Natural killer cell treated with Interleukin-12 subunit alpha and Interleukin-12 subunit beta and Interleukin-15 and Interleukin-18, amount 100 ng/mL, for 72 hours (primary cell): Measurements from ENCODE around the gene ADGRL3. TPM values are rescaled to one million over a fixed set of nuclear protein-coding genes. Genes with fewer than 3 reads are reported as not detected.

Experiments used
- ATAC-seq, 2 donors: fragments of 150-1000 bp; cut with Tn5 transposase in 1 of 2; sonication (Bioruptor Pico), chemical (Tn5 transposase) in 1 of 2; 2 replicates each; pipeline ENCODE4 v1.10.0; 2021
- DNase-seq: peaks from one replicate; pipeline ENCODE4 v3.0.0; 2022; ENCODE audit warnings: low spot score
- H3K27ac Mint-ChIP-seq, 2 donors: 1 replicate in 1 of 2; 2 replicates in 1 of 2; pipeline ENCODE4 v1.8.0; 2022; ENCODE audit warnings: mixed read lengths in 2 of 2, mild to moderate bottlenecking in 1 of 2, moderate library complexity in 1 of 2
- H3K27me3 Mint-ChIP-seq, 2 donors: 1 replicate in 1 of 2; 2 replicates in 1 of 2; pipeline ENCODE4 v1.8.0; 2022; ENCODE audit warnings: mixed read lengths in 2 of 2
- H3K36me3 Mint-ChIP-seq: one replicate; pipeline ENCODE4 v1.8.0; 2022; ENCODE audit warnings: mixed read lengths
- H3K4me1 Mint-ChIP-seq, 2 donors: 1 replicate in 1 of 2; 2 replicates in 1 of 2; pipeline ENCODE4 v1.8.0; 2022; ENCODE audit warnings: low read depth in 2 of 2, mixed read lengths in 2 of 2, mild to moderate bottlenecking in 1 of 2
- H3K4me3 Mint-ChIP-seq: one replicate; pipeline ENCODE4 v1.8.0; 2022; ENCODE audit warnings: mixed read lengths
- H3K9me3 Mint-ChIP-seq: 2 replicates; pipeline ENCODE4 v1.8.0; 2022; ENCODE audit warnings: mixed read lengths
- total RNA-seq, 2 donors: library from RNA; stranded (reverse); gene quantifications; one replicate each; pipeline ENCODE4 v1.2.3, GENCODE V29; 2022

ADGRL3 gene
- total RNA-seq, 2 donors from 2014 or later, result not detected

DNA sequence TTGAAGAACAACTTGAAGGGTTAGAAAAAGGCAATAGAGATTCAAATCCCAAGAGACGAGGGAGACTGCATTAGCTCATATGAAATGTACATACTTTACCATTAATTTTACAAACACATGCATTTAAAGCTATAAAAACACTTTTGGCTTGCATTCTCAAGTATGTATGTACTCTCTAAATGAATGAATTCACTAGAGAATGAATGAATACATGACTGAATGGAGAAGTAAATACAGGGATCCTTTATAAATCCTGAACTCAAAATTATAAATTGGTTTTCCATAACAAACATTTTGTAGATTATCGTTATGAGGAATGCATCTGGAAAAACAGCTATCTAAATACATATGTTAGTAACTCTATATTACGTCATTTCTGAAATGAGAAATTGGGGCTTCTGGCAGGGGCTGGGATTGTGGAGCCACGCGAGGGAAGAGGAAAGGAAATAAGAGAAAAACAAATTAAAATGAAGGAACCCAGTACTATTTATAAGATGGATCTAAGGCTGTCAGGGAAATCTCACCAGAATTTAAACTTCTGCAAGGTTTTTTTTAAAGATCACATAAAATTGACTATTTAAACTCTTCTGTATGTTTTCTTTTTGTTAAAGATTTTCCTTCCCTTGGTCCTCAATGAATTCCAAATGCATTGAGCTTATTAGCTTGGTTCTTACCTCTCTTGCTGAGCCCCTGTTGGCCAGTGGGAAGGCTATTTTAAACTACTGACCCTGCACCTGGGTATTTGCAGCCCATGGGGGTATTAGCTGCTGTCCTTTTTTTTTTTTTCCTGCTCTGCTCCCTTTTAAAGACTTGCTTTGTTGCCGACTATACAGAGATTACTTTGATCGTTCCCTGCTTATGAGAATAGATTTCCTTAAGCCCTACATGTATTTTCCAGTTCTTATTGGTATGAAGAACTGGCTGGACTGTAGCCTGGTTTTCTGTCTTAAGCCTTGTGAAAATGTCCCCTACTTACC lies 207.8 kb downstream of the ADGRL3 start:
- ATAC-seq, result no peak
- DNase-seq, result no peak
- Mint-ChIP-seq H3K27me3 (no peaks in the 10 kb centered on the region), H3K4me3 (no peak overlapping the region), H3K4me1 (no peaks in the 10 kb centered on the region), H3K27ac (no peak overlapping the region), H3K9me3 (peaks cover 5% of the 10 kb centered on the region), H3K36me3 (no peaks in the 10 kb centered on the region)

DNA sequence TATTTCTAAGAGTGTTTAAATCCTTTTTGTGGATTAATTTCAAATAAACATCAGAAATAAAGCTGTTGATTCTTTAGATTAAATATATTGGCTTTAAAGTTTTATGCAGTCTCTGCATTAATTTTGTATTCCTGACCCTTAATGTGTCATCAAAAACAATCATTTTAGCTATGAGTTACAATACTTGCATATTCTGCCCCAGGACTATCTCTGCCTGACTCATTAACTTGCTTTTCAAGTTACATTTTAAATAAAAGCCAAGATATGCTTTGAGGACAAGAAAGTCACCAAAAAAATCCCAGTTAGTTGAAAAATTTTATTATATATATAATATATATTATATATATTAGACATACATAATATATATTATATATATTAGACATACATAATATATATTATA lies 208.7 kb downstream of the ADGRL3 start:
- H3K27ac Mint-ChIP-seq, result no peak overlapping the region
- ATAC-seq (no peak), DNase-seq (no peak)
- no peaks in the 10 kb centered on the region for H3K36me3 Mint-ChIP-seq
- H3K9me3 Mint-ChIP-seq, result peaks cover 11% of the 10 kb centered on the region
- H3K4me3 Mint-ChIP-seq, result no peak overlapping the region
- H3K4me1 Mint-ChIP-seq, result no peaks in the 10 kb centered on the region
- H3K27me3 Mint-ChIP-seq, result no peaks in the 10 kb centered on the region

DNA sequence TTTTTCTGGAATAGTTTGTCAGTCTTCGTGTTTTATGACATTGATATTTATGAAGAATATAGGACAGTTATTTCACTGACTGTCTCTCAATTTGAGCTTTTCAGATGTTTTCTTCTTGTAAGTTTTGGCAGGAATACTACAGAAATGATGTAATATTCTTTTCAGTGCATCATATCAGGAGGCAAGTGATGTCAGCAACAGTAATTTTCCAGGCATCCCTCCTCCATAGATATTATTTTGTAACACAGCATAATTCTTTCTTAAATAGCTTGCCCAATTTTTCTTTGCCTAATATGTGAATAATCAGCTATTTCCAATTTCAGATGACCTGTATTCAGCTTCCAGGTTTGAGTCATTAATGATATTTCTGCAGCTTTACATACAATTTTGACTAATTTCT lies 211.1 kb downstream of the ADGRL3 start:
- no peak for DNase-seq
- no peak for ATAC-seq
- H3K36me3 Mint-ChIP-seq, result no peaks in the 10 kb centered on the region
- H3K4me3 Mint-ChIP-seq, result no peak overlapping the region
- H3K9me3 Mint-ChIP-seq, result peaks cover 11% of the 10 kb centered on the region
- H3K4me1 Mint-ChIP-seq, result no peaks in the 10 kb centered on the region
- H3K27ac Mint-ChIP-seq, result no peak overlapping the region
- no peaks in the 10 kb centered on the region for H3K27me3 Mint-ChIP-seq

DNA sequence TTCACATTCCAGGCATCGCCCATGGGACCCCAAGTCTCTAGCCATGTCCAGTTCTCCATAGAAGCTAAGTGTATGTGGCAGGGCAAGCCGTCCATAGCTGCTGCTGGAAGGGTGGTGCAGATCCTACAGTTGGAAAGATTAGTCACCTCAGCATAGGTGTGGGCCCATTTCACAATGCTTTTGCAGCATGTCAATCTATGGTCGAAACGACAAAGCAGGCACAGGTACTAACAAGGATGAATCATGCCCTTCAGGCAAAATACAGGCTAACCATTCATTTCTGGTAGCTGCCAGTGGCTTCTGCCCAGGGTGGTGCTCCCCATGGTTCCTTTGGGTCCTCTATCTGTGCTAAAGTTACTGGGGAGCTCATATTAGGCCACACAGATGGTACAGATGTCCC lies 225.2 kb downstream of the ADGRL3 start:
- Mint-ChIP-seq H3K4me1 (no peaks in the 10 kb centered on the region), H3K4me3 (no peak overlapping the region), H3K27ac (no peak overlapping the region), H3K36me3 (peaks cover 6% of the 10 kb centered on the region), H3K27me3 (no peaks in the 10 kb centered on the region), H3K9me3 (peaks cover 13% of the 10 kb centered on the region)
- no peak for ATAC-seq
- no peak for DNase-seq

DNA sequence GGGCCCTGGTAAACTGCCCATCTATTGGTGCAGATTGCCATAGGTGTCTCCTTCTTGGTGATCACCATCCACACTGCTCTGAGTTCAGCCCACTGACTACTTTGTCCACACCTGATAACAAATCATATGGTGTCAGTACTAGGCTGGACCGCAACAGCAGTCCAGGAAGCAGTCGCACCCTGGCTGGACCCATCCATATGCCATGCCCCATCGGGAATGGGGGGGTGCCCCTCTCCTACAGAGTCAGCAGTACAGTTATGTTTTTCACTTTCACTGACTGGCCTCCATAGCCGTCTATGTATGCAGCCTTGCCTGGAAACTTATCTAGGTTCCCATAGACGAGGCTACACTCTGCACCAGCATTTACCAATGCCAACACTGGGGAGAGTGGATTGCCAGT lies 226.1 kb downstream of the ADGRL3 start:
- Mint-ChIP-seq H3K27ac (no peak overlapping the region), H3K4me1 (no peaks in the 10 kb centered on the region), H3K4me3 (no peak overlapping the region), H3K36me3 (peaks cover 6% of the 10 kb centered on the region), H3K9me3 (peaks cover 13% of the 10 kb centered on the region), H3K27me3 (no peaks in the 10 kb centered on the region)
- no peak for ATAC-seq
- DNase-seq, result no peak

DNA sequence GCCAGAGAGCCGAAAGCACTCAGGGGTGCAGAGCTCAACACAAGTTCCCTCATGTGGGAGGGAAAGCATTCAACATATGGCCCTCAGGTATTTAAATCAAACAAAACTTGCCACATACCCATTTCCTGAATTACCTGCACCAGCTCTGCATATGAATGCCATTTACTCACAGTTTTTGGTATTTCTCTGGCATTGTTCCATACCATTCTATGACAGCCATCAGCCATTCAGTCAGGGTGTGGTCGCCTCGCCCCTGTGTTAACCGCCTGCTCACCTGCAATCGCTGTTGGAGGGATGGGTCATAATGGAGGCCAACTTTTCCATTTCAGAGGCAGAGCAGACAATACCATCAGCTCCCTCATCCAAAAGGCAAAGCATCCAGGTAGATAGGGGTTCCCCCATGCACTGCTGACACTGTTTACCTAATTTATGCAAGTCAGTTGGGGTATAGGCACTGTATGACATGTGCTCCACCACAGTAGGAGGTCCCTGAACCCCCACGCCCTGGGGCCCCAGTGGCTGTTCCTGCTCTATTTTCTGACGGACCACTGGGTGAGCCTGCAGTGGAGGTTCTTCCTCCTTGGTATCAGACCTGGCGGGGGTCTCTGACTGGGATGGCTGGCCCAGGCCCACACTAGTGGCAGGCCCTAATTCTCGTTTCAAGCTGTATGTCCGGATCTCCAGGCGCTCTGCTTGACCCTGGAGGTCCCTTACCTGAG lies 227.1 kb downstream of the ADGRL3 start:
- Mint-ChIP-seq H3K4me3 (no peak overlapping the region), H3K27ac (no peak overlapping the region), H3K9me3 (peaks cover 17% of the 10 kb centered on the region), H3K4me1 (no peaks in the 10 kb centered on the region), H3K27me3 (no peaks in the 10 kb centered on the region), H3K36me3 (peaks cover 6% of the 10 kb centered on the region)
- ATAC-seq (no peak), DNase-seq (no peak)

DNA sequence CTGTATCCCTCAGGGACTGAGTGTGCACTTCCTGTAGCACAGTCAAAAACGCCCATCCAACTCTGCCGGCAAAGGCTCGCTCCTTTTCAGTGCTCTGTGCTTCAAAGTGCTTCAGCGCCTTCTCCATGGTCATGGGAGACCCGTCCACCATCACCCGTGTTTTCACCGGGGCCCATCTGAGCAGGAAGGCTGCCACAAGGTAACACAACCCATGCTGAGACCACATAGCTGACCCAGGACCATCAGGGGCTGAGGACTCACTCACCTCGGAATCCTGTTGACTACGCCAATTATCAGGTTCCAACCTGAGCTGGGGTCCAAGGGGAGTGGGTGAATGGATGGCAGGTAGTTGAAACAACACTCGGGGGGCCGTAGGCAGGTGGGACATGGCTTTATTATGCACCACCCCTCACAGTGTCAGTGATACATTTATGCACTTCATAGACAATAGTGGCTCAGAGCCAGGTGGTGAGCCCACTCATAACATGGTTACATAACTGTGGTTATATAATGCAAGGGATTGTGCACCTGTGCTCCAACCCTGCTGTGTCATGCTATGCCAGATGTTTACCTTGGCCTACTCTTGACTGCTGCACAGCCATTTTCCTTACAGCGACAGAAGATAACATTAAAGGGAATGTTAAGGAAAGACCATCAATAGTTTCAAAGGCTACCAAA lies 227.8 kb downstream of the ADGRL3 start:
- ATAC-seq (no peak), DNase-seq (no peak)
- peaks cover 14% of the 10 kb centered on the region for H3K9me3 Mint-ChIP-seq
- no peaks in the 10 kb centered on the region for H3K27me3 Mint-ChIP-seq
- no peak overlapping the region for H3K4me3 Mint-ChIP-seq
- peaks cover 6% of the 10 kb centered on the region for H3K36me3 Mint-ChIP-seq
- no peak overlapping the region for H3K27ac Mint-ChIP-seq
- no peaks in the 10 kb centered on the region for H3K4me1 Mint-ChIP-seq

DNA sequence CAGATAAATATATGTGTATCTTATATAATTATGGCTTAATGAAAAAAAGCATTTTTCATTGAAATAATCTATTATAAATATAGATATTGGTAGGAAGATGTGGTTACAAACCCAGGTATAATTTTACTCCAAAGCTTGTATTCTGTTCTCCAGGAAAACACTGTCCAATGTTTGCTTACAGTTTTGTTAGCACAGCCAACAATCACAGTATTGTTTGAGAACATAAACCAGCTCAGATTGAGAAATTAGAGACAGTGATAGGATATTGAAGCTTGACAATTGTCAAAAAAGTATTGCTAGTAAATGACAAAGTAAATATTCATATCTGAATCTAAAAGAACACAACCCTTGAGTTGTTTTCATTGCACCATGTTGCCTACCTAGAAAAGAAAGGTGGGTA lies 228.8 kb downstream of the ADGRL3 start:
- Mint-ChIP-seq H3K36me3 (no peaks in the 10 kb centered on the region), H3K9me3 (peaks cover 9% of the 10 kb centered on the region), H3K27me3 (no peaks in the 10 kb centered on the region), H3K27ac (no peak overlapping the region), H3K4me1 (no peaks in the 10 kb centered on the region), H3K4me3 (no peak overlapping the region)
- no peak for DNase-seq
- ATAC-seq, result no peak

DNA sequence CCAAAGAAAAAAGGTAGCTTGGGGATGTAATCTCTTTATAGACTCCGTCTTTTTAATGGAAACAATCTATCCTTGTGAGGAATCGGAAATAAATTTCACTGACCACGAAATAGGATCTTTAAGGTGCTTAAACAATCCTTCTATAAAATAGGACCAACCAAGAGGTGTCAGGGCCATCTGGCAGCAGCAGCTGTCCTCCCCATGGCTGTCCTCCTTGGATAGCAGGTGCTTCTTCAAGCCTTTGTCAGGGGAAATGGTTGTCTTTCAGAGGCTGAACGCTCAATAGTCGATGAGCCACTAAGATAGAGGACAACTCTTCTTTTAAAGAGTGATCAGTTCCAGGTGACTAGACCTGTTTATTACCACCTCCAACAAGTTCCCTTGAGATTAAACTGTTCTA lies 231.0 kb downstream of the ADGRL3 start:
- H3K27me3 Mint-ChIP-seq, result no peaks in the 10 kb centered on the region
- no peaks in the 10 kb centered on the region for H3K4me1 Mint-ChIP-seq
- H3K4me3 Mint-ChIP-seq, result no peak overlapping the region
- no peaks in the 10 kb centered on the region for H3K36me3 Mint-ChIP-seq
- DNase-seq, result no peak
- no peak overlapping the region for H3K27ac Mint-ChIP-seq
- no peak for ATAC-seq
- H3K9me3 Mint-ChIP-seq, result peaks cover 16% of the 10 kb centered on the region

DNA sequence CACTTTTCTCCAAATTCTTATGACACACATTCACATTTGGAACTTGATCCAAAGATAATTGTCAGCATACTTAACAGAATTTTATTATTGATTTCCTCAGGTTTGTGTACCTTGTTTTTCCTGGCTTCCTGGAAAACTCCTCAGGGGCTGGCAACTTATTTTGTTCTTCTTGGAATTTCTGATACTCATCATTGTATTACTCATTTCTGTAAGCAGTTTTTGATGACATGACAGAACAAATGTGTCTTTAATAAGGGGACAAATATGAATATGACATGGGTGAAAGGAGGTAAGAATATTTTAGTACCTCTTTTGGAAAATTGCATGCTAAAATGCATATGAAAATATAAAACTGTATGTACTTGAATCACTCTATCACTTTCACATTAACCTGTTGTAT lies 237.8 kb downstream of the ADGRL3 start:
- no peak for DNase-seq
- Mint-ChIP-seq H3K9me3 (peaks cover 21% of the 10 kb centered on the region), H3K4me3 (no peak overlapping the region), H3K27ac (no peak overlapping the region), H3K4me1 (no peaks in the 10 kb centered on the region), H3K36me3 (peaks cover 4% of the 10 kb centered on the region), H3K27me3 (no peaks in the 10 kb centered on the region)
- no peak for ATAC-seq

DNA sequence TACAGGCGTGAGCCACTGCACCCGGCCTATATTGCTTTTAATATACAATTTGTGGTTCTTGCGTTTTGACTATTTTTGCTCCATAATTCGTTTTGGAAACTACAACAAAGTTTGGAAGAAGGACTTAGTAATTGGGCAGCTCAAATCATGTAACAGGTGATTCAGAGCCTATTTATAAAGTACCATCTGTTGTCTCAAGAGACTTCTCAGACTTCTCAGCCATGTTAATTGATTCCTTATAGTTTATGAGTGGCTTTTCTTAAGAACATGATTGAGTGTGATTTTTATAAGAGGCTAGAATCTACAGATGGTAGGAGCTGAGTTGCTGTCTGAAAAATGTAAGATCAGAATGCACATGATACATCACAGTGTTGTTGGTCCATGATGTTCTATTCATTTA lies 240.2 kb downstream of the ADGRL3 start:
- H3K27ac Mint-ChIP-seq, result no peak overlapping the region
- H3K27me3 Mint-ChIP-seq, result no peaks in the 10 kb centered on the region

DNA sequence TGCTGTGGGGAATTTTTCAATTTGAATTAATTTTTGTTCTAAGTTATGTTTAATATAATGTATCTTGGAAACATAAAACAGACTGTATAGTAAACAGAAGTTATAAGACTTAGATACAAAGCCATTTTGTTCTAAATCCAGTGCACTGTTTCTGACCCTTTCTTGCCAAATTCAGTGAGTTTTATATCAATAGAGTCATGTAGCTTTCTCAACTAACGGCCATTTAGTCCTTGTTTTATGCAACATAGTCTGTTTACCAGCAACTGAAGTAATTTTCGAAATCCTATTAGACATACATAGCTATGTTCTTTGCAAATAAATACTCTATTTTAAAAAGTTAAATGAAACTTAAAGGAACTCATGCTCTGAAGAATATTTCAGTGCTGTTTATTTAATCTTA lies 242.8 kb downstream of the ADGRL3 start:
- Mint-ChIP-seq H3K9me3 (peaks cover 15% of the 10 kb centered on the region), H3K27ac (no peak overlapping the region), H3K4me1 (no peaks in the 10 kb centered on the region), H3K36me3 (peaks cover 4% of the 10 kb centered on the region), H3K4me3 (no peak overlapping the region), H3K27me3 (no peaks in the 10 kb centered on the region)
- ATAC-seq (no peak), DNase-seq (no peak)

More for the DNA sequence above, 240.2 kb downstream of the ADGRL3 start:
- H3K4me3 Mint-ChIP-seq, result no peak overlapping the region
- H3K4me1 Mint-ChIP-seq, result no peaks in the 10 kb centered on the region
- no peak for ATAC-seq
- H3K36me3 Mint-ChIP-seq, result peaks cover 4% of the 10 kb centered on the region
- no peak for DNase-seq
- peaks cover 15% of the 10 kb centered on the region for H3K9me3 Mint-ChIP-seq

DNA sequence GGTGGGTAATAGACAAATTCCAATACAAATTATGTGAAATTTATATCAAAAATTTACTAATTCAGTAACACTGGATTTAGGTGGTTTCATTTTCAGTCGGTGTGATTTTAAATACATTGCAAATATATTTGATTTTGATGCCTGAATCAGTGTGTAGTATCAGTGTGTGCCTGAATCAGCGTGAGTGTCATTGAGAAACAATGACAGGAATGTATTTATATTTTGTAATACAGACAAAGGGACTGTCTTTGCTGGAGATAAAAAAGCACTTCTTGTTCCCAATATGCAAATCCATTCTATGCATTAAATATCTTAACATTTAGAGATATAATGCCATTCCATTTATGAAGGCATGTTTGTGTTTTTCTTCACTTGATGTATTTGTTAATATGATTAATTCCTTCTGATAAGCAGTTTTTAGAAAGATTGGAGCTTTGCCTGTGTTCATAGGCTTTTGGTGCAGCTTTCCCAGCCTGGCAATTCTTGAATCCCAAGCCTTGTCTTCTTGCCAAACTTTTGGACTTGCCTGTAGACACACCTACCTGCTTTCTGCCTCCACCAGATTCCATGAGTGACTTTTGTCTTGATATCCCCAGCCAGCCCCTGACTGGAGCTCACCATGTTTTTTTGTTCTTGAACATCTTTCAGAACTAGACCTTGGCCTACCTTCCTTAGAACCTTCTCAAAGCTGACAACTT lies 243.8 kb downstream of the ADGRL3 start:
- no peak for DNase-seq
- ATAC-seq, result no peak
- H3K27ac Mint-ChIP-seq, result no peak overlapping the region
- no peak overlapping the region for H3K4me3 Mint-ChIP-seq
- no peaks in the 10 kb centered on the region for H3K27me3 Mint-ChIP-seq
- peaks cover 4% of the 10 kb centered on the region for H3K36me3 Mint-ChIP-seq
- H3K9me3 Mint-ChIP-seq, result peaks cover 15% of the 10 kb centered on the region
- no peaks in the 10 kb centered on the region for H3K4me1 Mint-ChIP-seq
